ENCODE data around the gene INSM2. TPM values are rescaled to one million over a fixed set of nuclear protein-coding genes. Genes with fewer than 3 reads are reported as not detected.
A peak's percentile ranks its signal among the peaks of the same experiment; 100 is the strongest.

The INSM2 gene
- total and polyA plus RNA-seq, 2 of the 4 experiments (the other 2 are of a cell fraction): not detected

GRCh38 chr14:35534208-35534872, 376 bp downstream of the INSM2 start:
- no peaks in the 10 kb centered on the region for H3K9me1 ChIP-seq (ENCODE audit: insufficient read depth, low read length)
- no peak overlapping the region for H2AK5ac ChIP-seq (ENCODE audit: low read depth, low read length)
- H2BK20ac ChIP-seq (ENCODE audit: low read depth, low read length): no peak overlapping the region
- no peak overlapping the region for H4K8ac ChIP-seq (ENCODE audit: low read depth in 2 of 2, low read length in 2 of 2)
- H2BK5ac ChIP-seq (ENCODE audit: low read depth, low read length, poor library complexity, severe bottlenecking): no peak overlapping the region
- H3K9me3 ChIP-seq (ENCODE audit: control insufficient read depth, insufficient read depth, low read length): no peaks in the 10 kb centered on the region
- POLR2A ChIA-PET (ENCODE audit: unreplicated experiment): interaction anchor here (0.5 kb wide), 1 partner anchor 15 kb away, joined by 3 read pairs; no protein-coding TSS in a partner anchor
- no peak overlapping the region for H3K4ac ChIP-seq (ENCODE audit: low read depth, low read length)
- H2AK9ac ChIP-seq (replicated peaks; ENCODE audit: low read depth, low read length, poor library complexity): peak overlapping the region; percentile 34
- H3K4me3 ChIP-seq (ENCODE audit: insufficient read depth, low read depth, low read length): peak overlapping the region; percentile 49
- H3K56ac ChIP-seq (ENCODE audit: extremely low read depth, insufficient read depth, low read length): no peak overlapping the region
- H3K9ac ChIP-seq (ENCODE audit: low read depth, low read length): no peak overlapping the region
- H3K18ac ChIP-seq (ENCODE audit: low read depth, low read length): no peak overlapping the region
- H3K79me1 ChIP-seq (ENCODE audit: low read depth in 1 of 2, low read length in 2 of 2): no peaks in the 10 kb centered on the region
- DNase-seq (peak; percentile 5), ATAC-seq (ENCODE audit: low read depth) (peak; percentile 33)
- no peak overlapping the region for H3K14ac ChIP-seq (replicated peaks; ENCODE audit: low read depth, low read length)
- H2BK120ac ChIP-seq (ENCODE audit: low read depth, low read length): no peak overlapping the region
- H3K23ac ChIP-seq (ENCODE audit: low read depth, low read length): no peak overlapping the region
- dilution Hi-C loops (cut with HindIII; ENCODE audit: low sequenced_read_pairs, unreplicated experiment): no loop called here
- WGBS, 2 experiments (ENCODE audit: extremely low coverage in 2 of 2, insufficient read length in 1 of 2): 3% methylated on average over 58 of the region's 77 CpGs; no CpG with 5 or more reads in 1 of the 2 experiments
- intact Hi-C loops (cut with micrococcal nuclease): loop anchor here (2.0 to 5.0 kb wide), 2 partner anchors 153 to 284 kb away; no protein-coding TSS in a partner anchor
- in situ Hi-C loops (cut with MboI; ENCODE audit: low sequenced_read_pairs): no loop called here
- H3K4me1 ChIP-seq (ENCODE audit: control insufficient read depth, insufficient read depth, low read length): peaks cover 2% of the 10 kb centered on the region; the same call in 1 of the 2 replicates
- H2AFZ ChIP-seq (replicated peaks; ENCODE audit: low read length, poor library complexity): peak overlapping the region; percentile 86
- H3K27me3 ChIP-seq (ENCODE audit: control insufficient read depth, insufficient read depth, low read length): peaks cover 35% of the 10 kb centered on the region
- H3K27ac ChIP-seq (ENCODE audit: insufficient read depth, low read length): no peak overlapping the region
- no peak overlapping the region for H2BK15ac ChIP-seq (ENCODE audit: low read depth, low read length)
- H4K20me1 ChIP-seq (ENCODE audit: insufficient read depth, low read length): no peaks in the 10 kb centered on the region
- no TSS peak for BruUV-seq (replicated peaks)
- H3K4me2 ChIP-seq (ENCODE audit: low read depth, low read length): peak overlapping the region; percentile 66
- TF ChIP-seq SMC3 (IDR thresholded peaks at IDR 0.05; ENCODE audit: low read depth, low read length) (no peak), CTCF (conservative IDR thresholded peaks at IDR 0.05; ENCODE audit: low read depth, low read length) (0 out of 2 replicates have a peak, but pooled peaks have one; percentile 13), NFE2L2 (IDR thresholded peaks at IDR 0.05; ENCODE audit: low read depth, low read length) (no peak)
- CTCF ChIA-PET: interaction anchor here (0.6 to 1.4 kb wide), 3 partner anchors 14 to 25 kb away, joined by 3 to 4 read pairs (median 3); no protein-coding TSS in a partner anchor
- no peak overlapping the region for H4K91ac ChIP-seq (ENCODE audit: insufficient read depth, low read depth, low read length)
- H3K36me3 ChIP-seq (ENCODE audit: control insufficient read depth, insufficient read depth, low read length): no peaks in the 10 kb centered on the region
- H4K5ac ChIP-seq (ENCODE audit: low read depth, low read length): no peak overlapping the region
